ENCODE results near the gene HK2.
"Not testable (repeated sequence)": the region's sequence is repeated elsewhere in the genome, so short reads cannot be mapped to it uniquely, and the experiment has no call there.

The HK2 gene

DNA sequence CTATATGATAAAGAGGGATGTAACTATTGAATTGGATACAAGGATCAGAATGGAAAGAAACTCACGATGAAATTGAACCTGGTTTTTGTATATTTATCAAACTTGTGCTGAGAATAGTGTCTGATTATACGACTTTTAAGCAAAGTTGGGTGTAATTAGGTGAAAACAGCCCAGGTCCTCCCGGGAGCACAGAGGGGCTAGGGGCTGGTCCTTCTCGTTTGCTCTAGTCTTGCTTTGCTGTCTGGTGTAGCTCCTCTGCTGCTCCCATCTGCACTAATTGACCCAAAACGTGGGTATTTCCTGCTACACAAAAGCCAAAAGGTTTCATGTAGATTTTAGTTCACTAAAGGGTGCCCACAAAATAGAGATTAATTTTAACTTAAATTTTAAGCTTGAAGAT, 58.7 kb downstream of the HK2 start:
- H3K4me3 ChIP-seq: no peak overlapping the region
- H3K9me3 ChIP-seq: no peaks in the 10 kb centered on the region; the same call in 1 of the 2 replicates
- peaks cover 33% of the 10 kb centered on the region for H3K36me3 ChIP-seq (replicated peaks)
- in situ Hi-C loops (cut with MboI; ENCODE audit: low sequenced_read_pairs): no loop called here
- no peak for DNase-seq (ENCODE audit: low spot score in 2 of 2)
- H3K27me3 ChIP-seq (ENCODE audit: low read depth): no peaks in the 10 kb centered on the region
- peaks cover 16% of the 10 kb centered on the region for H3K4me1 ChIP-seq

GRCh38 chr2:74893332-74893731, 59.4 kb downstream of the HK2 start:
- no peak for DNase-seq (ENCODE audit: low spot score in 2 of 2)
- Histone ChIP-seq H3K4me1 (peaks cover 16% of the 10 kb centered on the region), H3K27me3 (ENCODE audit: low read depth) (no peaks in the 10 kb centered on the region), H3K36me3 (replicated peaks) (peaks cover 25% of the 10 kb centered on the region), H3K4me3 (no peak overlapping the region), H3K9me3 (no peaks in the 10 kb centered on the region; the same call in 1 of the 2 replicates)
- in situ Hi-C loops (cut with MboI; ENCODE audit: low sequenced_read_pairs): no loop called here

DNA sequence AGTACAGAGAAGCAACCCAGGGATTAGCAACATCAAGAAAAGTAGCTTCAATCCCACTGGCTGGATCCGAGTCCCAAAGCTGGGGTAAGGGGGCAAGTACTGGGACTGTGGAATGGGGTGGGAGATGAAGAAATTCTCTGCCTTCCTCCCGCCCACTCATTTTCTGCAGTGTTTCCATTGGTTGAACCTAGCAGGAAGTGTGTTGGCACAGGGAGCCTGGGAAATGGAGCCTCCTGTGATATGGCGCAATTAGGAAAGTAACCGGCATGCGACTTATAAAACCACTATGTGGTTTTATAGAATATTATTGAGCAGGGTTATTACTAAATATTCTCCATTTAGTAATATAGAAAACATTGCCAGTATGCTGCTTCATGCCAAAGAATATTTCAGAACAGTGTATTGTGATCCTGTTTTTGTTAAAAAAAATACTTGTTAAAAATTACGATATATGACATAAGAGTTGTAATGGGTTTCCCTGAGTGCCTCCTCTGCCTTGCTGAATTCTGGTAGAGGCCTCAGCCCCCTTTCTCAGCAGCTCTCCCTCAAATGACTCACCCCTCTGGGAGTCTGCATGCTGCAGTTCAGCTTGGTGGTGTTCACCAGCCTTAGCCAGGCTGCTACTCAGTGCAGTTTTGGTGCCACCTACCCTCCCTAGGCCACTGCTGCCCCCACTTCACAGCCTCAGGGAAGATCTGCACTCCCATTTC, 60.5 kb downstream of the HK2 start:
- no peak for DNase-seq (ENCODE audit: low spot score in 2 of 2)
- Histone ChIP-seq H3K27me3 (ENCODE audit: low read depth) (no peaks in the 10 kb centered on the region), H3K4me3 (no peak overlapping the region), H3K36me3 (replicated peaks) (peaks cover 17% of the 10 kb centered on the region), H3K9me3 (no peaks in the 10 kb centered on the region; the same call in 1 of the 2 replicates), H3K4me1 (peaks cover 16% of the 10 kb centered on the region)
- in situ Hi-C loops (cut with MboI; ENCODE audit: low sequenced_read_pairs): no loop called here

GRCh38 chr2:74895001-74895400, 61.1 kb downstream of the HK2 start:
- peaks cover 12% of the 10 kb centered on the region for H3K36me3 ChIP-seq (replicated peaks)
- no peak for DNase-seq (ENCODE audit: low spot score in 2 of 2)
- H3K9me3 ChIP-seq: no peaks in the 10 kb centered on the region; the same call in 1 of the 2 replicates
- no peaks in the 10 kb centered on the region for H3K27me3 ChIP-seq (ENCODE audit: low read depth)
- H3K4me3 ChIP-seq: no peak overlapping the region
- H3K4me1 ChIP-seq: peaks cover 16% of the 10 kb centered on the region
- in situ Hi-C loops (cut with MboI; ENCODE audit: low sequenced_read_pairs): no loop called here

- Histone ChIP-seq H3K27me3 (ENCODE audit: low read depth) (no peaks in the 10 kb centered on the region), H3K9me3 (no peaks in the 10 kb centered on the region; the same call in 1 of the 2 replicates), H3K4me3 (no peak overlapping the region), H3K36me3 (replicated peaks) (no peaks in the 10 kb centered on the region; the same call in none of the 2 replicates), H3K4me1 (peaks cover 16% of the 10 kb centered on the region)
- no peak for DNase-seq (ENCODE audit: low spot score in 2 of 2)
- in situ Hi-C loops (cut with MboI; ENCODE audit: low sequenced_read_pairs): no loop called here
Observed at GRCh38 chr2:74896232-74896631, 62.3 kb downstream of the HK2 start.

DNA sequence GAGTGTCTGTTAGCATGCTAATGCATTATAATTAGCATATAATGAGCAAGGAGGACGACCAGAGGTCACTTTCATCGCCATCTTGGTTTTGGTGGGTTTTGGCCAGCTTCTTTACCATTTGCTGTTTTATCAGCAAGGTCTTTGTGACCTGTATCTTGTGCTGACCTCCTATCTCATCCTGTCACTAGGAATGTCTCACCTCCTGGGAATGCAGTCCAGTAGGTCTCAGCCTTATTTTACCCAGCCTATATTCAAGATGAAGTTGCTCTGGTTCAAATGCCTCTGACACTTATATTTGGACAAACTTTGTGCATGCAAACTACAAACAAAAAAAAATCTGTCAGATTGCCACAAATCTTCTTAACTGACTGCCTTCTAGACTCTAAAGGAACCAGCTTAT, 66.3 kb downstream of the HK2 start:
- in situ Hi-C loops (cut with MboI; ENCODE audit: low sequenced_read_pairs): loop anchor here (25.0 kb wide), 2 partner anchors 337 to 562 kb away; no protein-coding TSS in a partner anchor
- H3K36me3 ChIP-seq (replicated peaks); H3K4me3 ChIP-seq; DNase-seq (ENCODE audit: low spot score in 2 of 2); H3K27me3 ChIP-seq (ENCODE audit: low read depth); H3K9me3 ChIP-seq: not testable (repeated sequence)
- H3K4me1 ChIP-seq: peaks cover 32% of the 10 kb centered on the region

DNA sequence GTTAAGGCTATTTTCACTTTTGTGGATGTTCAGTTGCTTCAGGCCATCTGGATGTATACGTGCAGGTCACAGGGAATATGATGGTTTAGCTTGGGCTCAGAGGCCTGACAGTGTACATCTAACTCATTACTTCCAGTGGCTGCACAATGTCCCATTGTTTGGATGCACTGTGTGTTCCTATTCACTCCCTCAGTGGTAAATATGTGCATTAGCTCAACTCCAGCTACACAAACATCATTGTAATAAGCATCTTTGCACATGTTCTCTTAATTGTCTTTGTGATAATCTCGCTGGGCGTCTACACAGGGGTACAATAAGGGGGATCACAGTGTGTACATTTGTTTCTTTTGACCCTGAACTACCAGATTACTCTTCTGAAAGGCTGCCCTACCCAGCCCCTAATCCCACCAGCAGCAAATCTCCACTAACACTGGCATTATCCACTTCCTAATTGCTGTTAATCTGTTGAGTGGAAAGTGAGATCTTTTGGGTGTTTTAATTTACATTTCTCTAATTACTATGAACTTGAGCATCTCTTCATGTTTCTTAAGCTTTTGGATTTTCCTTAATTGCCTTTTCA, 68.4 kb downstream of the HK2 start:
- no peaks in the 10 kb centered on the region for H3K9me3 ChIP-seq
- H3K36me3 ChIP-seq (replicated peaks): no peaks in the 10 kb centered on the region
- H3K4me1 ChIP-seq: peaks cover 16% of the 10 kb centered on the region
- in situ Hi-C loops (cut with MboI; ENCODE audit: low sequenced_read_pairs): loop anchor here (25.0 kb wide), 2 partner anchors 335 to 560 kb away; no protein-coding TSS in a partner anchor
- no peak overlapping the region for H3K4me3 ChIP-seq
- no peaks in the 10 kb centered on the region for H3K27me3 ChIP-seq (ENCODE audit: low read depth)
- DNase-seq (ENCODE audit: low spot score in 2 of 2): peak; percentile 67 to 76

- no peak for DNase-seq (ENCODE audit: low spot score in 2 of 2)
- peaks cover 15% of the 10 kb centered on the region for H3K4me1 ChIP-seq
- no peak overlapping the region for H3K4me3 ChIP-seq
- H3K27me3 ChIP-seq (ENCODE audit: low read depth): no peaks in the 10 kb centered on the region
- H3K36me3 ChIP-seq (replicated peaks): no peaks in the 10 kb centered on the region
- in situ Hi-C loops (cut with MboI; ENCODE audit: low sequenced_read_pairs): loop anchor here (25.0 kb wide), 2 partner anchors 331 to 556 kb away; no protein-coding TSS in a partner anchor
- H3K9me3 ChIP-seq: no peaks in the 10 kb centered on the region
Observed at GRCh38 chr2:74906395-74906794, 72.5 kb downstream of the HK2 start.

- H3K4me3 ChIP-seq: not testable (repeated sequence)
Observed at GRCh38 chr2:74907560-74907959, 73.6 kb downstream of the HK2 start.

GRCh38 chr2:74908748-74909444, 75.0 kb downstream of the HK2 start:
- Histone ChIP-seq H3K4me3 (no peak overlapping the region), H3K9me3 (no peaks in the 10 kb centered on the region), H3K27me3 (ENCODE audit: low read depth) (no peaks in the 10 kb centered on the region), H3K36me3 (replicated peaks) (no peaks in the 10 kb centered on the region), H3K4me1 (no peaks in the 10 kb centered on the region)
- DNase-seq (ENCODE audit: low spot score in 2 of 2): no peak
- in situ Hi-C loops (cut with MboI; ENCODE audit: low sequenced_read_pairs): loop anchor here (25.0 kb wide), 2 partner anchors 328 to 553 kb away; no protein-coding TSS in a partner anchor

More at GRCh38 chr2:74907560-74907959, 73.6 kb downstream of the HK2 start:
- H3K36me3 ChIP-seq (replicated peaks); H3K9me3 ChIP-seq; DNase-seq (ENCODE audit: low spot score in 2 of 2); H3K4me1 ChIP-seq; H3K27me3 ChIP-seq (ENCODE audit: low read depth): not testable (repeated sequence)
- in situ Hi-C loops (cut with MboI; ENCODE audit: low sequenced_read_pairs): loop anchor here (25.0 kb wide), 2 partner anchors 330 to 555 kb away; no protein-coding TSS in a partner anchor

- DNase-seq (ENCODE audit: low spot score in 2 of 2): no peak
- Histone ChIP-seq H3K36me3 (replicated peaks) (no peaks in the 10 kb centered on the region), H3K4me1 (no peaks in the 10 kb centered on the region), H3K9me3 (no peaks in the 10 kb centered on the region), H3K4me3 (no peak overlapping the region), H3K27me3 (ENCODE audit: low read depth) (no peaks in the 10 kb centered on the region)
- in situ Hi-C loops (cut with MboI; ENCODE audit: low sequenced_read_pairs): loop anchor here (10.0 to 25.0 kb wide), 3 partner anchors 327 to 695 kb away; no protein-coding TSS in a partner anchor
Observed at GRCh38 chr2:74910245-74910644, 76.3 kb downstream of the HK2 start.

DNA sequence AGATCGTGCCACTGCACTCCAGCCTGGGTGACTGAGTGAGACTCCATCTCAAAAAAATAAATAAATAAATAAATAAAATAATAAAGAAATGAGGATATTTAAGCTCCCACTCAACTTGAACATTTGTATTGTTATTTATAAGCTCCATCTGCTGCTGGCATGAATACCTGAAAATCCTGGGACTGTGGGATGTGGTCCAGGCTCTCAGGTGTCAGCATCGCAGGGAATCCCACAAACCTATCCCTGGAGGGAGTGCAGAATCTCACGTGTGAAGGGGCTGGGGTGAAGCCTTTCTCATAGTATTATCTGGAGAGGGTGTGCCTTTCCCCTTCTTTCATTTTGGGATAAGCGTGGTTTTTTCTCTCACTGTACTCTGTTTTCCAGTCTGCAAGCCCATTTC, 77.1 kb downstream of the HK2 start:
- Histone ChIP-seq H3K27me3 (ENCODE audit: low read depth) (no peaks in the 10 kb centered on the region), H3K9me3 (no peaks in the 10 kb centered on the region), H3K4me1 (no peaks in the 10 kb centered on the region), H3K4me3 (no peak overlapping the region), H3K36me3 (replicated peaks) (no peaks in the 10 kb centered on the region)
- DNase-seq (ENCODE audit: low spot score in 2 of 2): no peak
- in situ Hi-C loops (cut with MboI; ENCODE audit: low sequenced_read_pairs): loop anchor here (10.0 to 25.0 kb wide), 3 partner anchors 326 to 694 kb away; no protein-coding TSS in a partner anchor

- Histone ChIP-seq H3K36me3 (replicated peaks) (no peaks in the 10 kb centered on the region), H3K4me3 (no peak overlapping the region), H3K4me1 (no peaks in the 10 kb centered on the region), H3K27me3 (ENCODE audit: low read depth) (no peaks in the 10 kb centered on the region), H3K9me3 (no peaks in the 10 kb centered on the region)
- no peak for DNase-seq (ENCODE audit: low spot score in 2 of 2)
- in situ Hi-C loops (cut with MboI; ENCODE audit: low sequenced_read_pairs): loop anchor here (10.0 to 25.0 kb wide), 3 partner anchors 322 to 689 kb away; no protein-coding TSS in a partner anchor
Observed at GRCh38 chr2:74915743-74916142, 81.8 kb downstream of the HK2 start.
